ENCODE results near the gene AFF1. TPM values are rescaled to one million over a fixed set of nuclear protein-coding genes. Genes with fewer than 3 reads are reported as not detected.

Gene AFF1
- total RNA-seq, 1 experiment from 2014 or later, result 93.4 TPM

GRCh38 chr4:87005369-87005689 lies 70.5 kb downstream of the AFF1 start (continued):
- TF ChIP-seq PRDM15 (CRISPR knock-in tag; IDR thresholded peaks at IDR 0.05) (no peak), ATF2 (CRISPR knock-in tag; IDR thresholded peaks at IDR 0.05; ENCODE audit: borderline replicate concordance, low read depth) (no peak), STAT6 (CRISPR knock-in tag; conservative IDR thresholded peaks at IDR 0.05; ENCODE audit: low read depth) (no peak), KAT7 (CRISPR knock-in tag; IDR thresholded peaks at IDR 0.05; ENCODE audit: borderline replicate concordance) (no peak), ETV6 (CRISPR knock-in tag; IDR thresholded peaks at IDR 0.05) (no peak), GRHL2 (CRISPR knock-in tag; IDR thresholded peaks at IDR 0.05; ENCODE audit: insufficient replicate concordance, severe bottlenecking) (no peak), AFF4 (CRISPR knock-in tag; IDR thresholded peaks at IDR 0.05; ENCODE audit: borderline replicate concordance) (no peak), CDX4 (CRISPR knock-in tag; IDR thresholded peaks at IDR 0.05; ENCODE audit: borderline replicate concordance) (no peak), MYBL2 (CRISPR knock-in tag; IDR thresholded peaks at IDR 0.05) (no peak)

- Mint-ChIP-seq H3K4me1 (peaks cover 81% of the 10 kb centered on the region), H3K9me3 (no peaks in the 10 kb centered on the region), H3K27me3 (ENCODE audit: low read depth) (no peaks in the 10 kb centered on the region), H3K36me3 (no peaks in the 10 kb centered on the region), H3K4me3 (peak overlapping the region; percentile 90), H3K27ac (peak overlapping the region; percentile 96)
- POLR2A ChIA-PET, result interaction anchor here (0.6 to 4.8 kb wide), 5 partner anchors 8 to 117 kb away, joined by 3 to 37 read pairs (median 4); partner anchors contain the start of gene AFF1
- no peak; the same call in 1 of the 2 replicates for ATAC-seq
- CTCF ChIA-PET, result interaction anchor here (1.1 to 2.7 kb wide), 4 partner anchors 71 to 102 kb away, joined by 3 to 18 read pairs (median 8); partner anchors contain the start of gene AFF1
- DNase-seq (ENCODE audit: low spot score), result no peak
- TF ChIP-seq GABPB1 (CRISPR knock-in tag; IDR thresholded peaks at IDR 0.05), result no peak
- no peak for TF ChIP-seq AFF4 (CRISPR knock-in tag; IDR thresholded peaks at IDR 0.05; ENCODE audit: borderline replicate concordance)
- TF ChIP-seq E2F1 (CRISPR knock-in tag; IDR thresholded peaks at IDR 0.05), result no peak
- TF ChIP-seq IRF2 (CRISPR knock-in tag; IDR thresholded peaks at IDR 0.05; ENCODE audit: borderline replicate concordance, low read depth), result no peak
Observed at GRCh38 chr4:87005690-87006425, 71.0 kb downstream of the AFF1 start.

Measured in WTC11 (cell line).